HG02840 (cell line): ENCODE data around the gene ZDHHC1.

ENCODE experiments used
- ATAC-seq: cut with Tn5 transposase; IDR thresholded peaks from one replicate; pipeline ENCODE4 v1.9.1; 2021; ENCODE audit warnings: mild to moderate bottlenecking, moderate library complexity, moderate number of reproducible peaks; ENCODE audit not compliant: unreplicated experiment, low FRiP score

The ZDHHC1 gene

DNA sequence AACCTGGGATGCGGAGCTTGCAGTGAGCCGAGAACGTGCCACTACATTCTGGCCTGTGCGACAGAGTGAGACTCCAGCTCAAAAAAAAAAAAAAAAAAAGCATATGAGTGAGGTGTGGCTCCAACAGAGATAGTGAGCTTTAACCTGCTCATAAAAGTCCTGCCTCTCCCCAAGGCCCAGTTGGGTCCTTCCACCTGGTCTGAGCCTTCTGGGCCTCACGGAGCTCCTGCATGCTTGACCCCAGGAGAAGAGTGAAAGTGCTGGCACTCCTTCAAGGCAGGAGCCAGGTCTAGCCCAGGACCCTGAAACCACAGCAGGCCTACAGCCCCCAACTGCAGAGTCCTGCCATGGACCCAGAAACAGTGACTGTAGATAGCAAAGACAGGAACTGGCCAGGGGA lies 32.3 kb upstream of the ZDHHC1 start:
- no peak for ATAC-seq

DNA sequence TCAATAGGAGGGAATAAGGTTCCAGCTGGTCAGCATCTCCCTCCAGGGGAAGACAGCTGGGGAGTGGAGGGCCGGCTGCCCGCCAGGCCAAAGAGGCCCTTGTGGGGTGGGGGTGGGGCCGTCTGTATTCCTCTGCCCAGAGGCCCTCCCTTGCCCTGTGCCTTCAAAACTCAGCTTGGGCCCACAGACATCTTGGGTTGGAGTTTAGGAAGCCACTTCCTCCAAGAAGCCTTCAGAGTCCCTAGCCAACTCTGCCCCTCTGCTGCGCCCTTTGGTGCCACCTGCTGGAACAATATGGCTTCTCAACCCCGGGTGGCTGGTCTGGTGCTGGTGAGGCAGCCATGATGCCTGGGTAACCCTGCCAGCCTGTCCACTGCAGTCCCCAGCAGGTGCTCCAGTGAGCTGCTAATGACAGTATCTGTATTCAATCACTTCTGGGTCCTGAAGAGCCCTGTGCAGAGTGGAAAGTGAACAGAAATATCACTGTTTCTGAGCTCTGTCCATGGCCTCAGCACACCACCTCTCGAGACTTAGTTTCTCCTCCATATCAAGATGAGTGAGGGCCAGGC lies 31.3 kb upstream of the ZDHHC1 start:
- ATAC-seq = no peak

DNA sequence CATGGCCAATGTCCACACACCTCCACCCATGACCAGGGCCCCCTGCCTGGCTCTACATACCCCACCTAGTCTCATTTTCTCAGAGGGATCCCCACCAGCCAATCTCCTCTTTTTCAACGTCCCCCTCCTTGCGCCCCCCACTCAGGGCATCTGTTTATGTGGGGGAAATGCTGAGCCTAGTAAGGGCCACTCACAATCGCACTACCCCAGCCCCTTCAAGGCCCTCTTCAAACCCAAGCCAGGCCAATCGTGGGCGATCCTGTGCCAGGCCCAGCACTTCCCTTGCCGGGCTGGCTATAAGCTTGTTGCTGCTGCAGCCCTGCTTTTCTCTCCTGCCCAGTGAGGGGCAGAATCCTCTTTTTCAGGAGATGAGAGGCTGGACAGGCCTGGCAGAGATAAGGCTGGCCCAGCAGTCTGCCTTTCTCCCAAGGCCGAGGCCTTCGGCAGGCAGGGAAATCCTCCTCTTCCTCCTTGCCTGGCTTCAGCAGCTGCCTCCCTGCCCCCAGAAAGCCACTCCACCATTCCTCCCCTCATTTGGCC lies 30.8 kb upstream of the ZDHHC1 start:
- no peak for ATAC-seq

DNA sequence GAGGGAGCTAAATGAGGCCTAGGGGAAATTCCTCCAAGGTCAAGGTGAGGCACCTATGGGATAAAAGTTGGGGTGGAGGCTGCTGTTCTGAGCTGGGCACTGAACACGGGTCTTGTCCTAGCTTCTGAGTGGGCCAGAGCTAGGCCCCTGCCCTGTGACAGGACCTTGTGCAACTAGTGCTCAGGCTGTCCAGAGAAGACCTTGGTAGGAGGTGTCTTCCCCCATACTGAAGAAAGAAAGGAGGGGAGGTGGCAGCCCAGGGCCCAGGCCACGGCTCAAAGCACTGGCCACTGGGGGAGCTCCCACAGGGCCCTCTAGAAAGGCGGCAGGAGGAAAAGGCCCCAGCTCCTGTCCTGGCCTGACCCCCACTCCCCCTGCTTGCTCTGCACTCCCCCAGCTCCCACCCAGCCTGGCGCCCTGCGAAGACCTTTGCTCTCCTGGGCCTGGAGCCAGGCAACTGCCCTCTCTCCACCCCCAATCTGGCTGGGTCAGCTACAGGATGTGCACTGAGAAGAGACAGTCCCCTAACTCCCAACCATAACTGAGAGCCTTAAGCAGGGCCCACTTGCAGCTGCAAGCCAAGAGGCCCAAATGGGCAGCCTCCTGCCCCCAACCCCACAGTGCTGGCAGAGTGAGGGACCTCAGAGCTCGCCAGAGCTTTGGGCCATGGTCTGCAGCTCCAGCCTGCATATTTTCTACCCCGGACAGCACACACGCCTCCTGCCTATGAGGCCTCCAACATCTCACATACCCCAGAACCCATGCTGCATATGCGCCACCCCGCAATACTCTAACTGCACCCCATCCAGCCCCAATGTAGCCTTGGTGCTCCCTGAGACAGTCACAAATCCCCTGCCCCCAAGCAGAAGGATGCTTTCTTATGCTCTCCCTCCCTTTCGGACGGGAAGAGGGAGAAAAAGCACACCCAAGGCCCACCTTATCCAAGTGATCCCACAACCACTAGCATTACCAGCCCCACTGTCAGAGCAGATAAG lies 29.9 kb upstream of the ZDHHC1 start:
- ATAC-seq = no peak

DNA sequence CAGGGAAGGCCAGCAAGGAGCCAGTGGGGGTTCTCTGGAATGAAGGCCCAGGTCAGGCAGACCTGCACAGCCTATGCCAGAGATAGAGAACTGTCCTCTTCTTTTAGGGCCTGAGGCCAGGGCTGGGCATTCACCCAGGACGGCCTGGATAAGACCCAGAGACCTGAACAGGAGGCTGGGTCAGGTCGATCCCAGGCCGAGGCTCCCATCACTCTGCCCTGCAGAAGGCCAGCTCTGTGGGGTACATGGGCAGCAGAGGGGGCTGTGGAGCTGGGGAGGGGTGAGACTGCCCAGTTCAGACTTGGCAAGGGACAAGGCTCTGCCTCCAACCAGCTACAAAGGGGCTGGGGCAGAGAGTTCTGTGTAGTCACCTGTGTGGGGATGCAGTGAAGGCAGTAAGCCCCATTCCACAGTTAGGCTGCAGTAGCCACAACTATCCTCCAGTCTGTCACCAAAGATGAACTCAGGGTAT lies 29.2 kb upstream of the ZDHHC1 start:
- no peak for ATAC-seq

DNA sequence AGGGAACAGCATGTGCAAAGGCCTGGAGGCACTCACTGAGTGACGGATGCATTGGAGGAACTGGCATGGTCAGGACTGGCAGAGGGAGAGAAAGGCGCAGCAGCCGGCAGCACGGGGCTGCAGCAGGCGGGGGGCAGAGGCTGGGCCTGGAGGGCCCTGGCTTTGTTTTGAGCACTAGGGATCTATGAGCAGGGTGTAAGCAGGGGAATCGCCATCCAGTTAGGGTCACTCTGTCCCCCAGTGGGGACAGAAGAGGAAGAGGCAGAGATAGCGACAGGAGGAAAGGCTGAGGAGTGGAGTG lies 28.8 kb upstream of the ZDHHC1 start:
- no peak for ATAC-seq

DNA sequence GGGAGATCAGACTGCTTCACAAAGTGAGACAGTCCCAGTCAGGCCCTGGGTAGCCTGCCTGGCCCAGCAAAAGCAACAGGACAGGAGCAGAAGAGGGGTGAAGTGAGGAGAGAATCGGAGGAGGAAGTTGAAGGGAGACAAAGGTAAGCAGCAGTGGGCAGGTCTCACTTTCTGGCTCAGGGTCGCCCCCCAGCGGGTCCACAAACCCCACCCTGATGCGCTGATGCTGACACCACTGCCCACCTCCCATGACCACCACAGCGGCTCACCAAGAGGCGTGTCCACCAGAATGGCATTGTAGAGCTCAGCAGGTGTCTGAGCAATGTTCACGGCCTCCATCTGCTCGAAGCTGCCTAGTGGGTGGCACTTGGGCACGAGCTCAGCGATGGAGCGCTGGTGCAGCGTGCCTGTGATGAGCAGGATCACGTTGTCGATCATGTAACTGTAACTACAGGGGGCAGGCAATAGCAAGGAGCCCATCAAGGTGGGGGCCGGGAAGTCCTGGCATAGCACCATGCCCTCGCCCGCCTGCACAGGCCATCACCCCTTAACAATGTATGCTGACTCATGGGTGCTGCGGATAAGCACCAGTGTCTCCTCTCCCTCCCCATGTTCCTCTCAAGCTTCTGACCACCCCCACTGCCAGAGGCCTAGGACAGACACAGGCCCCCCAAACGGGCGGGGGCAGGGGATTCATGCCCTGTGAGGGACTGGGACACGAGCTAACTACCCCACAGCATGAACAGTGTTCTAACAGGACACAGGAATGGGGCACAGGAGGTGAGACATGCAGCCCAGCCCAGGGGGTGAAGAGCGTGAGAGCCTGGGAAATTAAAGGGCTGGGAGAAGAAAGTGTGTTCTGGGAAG lies 28.2 kb upstream of the ZDHHC1 start:
- no peak for ATAC-seq

DNA sequence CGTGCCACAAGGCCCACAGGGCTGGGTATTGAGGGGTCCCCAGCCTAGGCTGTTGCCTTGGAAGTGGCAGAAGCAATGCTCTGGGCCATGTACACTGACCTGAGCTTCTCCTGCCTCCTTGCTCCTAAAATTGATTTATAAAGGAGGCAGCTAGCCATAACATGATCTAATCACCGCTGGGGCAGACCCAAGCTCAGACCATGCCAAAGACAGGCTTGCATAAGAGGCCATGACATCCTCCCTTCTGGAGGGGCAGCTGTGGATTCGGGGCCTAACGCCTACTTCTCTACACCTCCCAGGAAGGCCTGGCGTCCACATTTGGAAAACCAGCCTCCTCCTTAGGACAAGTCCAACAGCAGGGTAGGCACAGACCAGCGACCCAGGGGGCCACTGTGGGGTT lies 27.0 kb upstream of the ZDHHC1 start:
- no peak for ATAC-seq

DNA sequence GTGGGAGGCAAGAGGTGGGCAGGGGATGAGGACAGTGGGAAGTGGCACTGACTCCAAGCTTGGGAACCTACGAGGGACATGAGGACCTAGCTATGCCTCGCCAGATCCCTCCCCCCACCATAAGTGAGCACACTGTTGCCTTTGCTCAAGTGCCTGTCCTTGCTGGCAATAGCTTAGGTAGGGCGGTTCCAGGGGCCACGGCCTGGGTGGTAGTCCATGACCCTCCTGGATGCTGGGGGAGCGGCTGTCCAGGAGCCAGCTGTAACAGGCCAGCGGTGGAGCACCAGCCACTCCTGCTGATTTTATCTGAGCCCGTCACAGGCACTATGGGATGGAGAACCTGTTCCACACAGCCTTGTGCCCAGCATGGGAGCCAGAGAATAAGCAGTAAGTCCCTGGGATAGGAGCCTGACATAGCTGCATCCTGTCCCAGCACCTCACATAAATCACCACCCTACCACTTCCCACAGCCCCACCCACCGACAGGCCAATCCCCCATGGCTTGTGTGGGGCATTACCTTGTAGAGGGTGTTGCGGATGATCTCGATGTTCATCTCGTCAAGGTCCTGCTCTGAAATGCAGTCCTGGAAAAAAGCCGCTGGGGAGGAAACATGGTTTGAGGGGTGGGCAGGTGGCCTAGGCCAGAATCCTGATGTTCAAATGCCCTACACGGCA lies 26.4 kb upstream of the ZDHHC1 start:
- ATAC-seq = no peak

DNA sequence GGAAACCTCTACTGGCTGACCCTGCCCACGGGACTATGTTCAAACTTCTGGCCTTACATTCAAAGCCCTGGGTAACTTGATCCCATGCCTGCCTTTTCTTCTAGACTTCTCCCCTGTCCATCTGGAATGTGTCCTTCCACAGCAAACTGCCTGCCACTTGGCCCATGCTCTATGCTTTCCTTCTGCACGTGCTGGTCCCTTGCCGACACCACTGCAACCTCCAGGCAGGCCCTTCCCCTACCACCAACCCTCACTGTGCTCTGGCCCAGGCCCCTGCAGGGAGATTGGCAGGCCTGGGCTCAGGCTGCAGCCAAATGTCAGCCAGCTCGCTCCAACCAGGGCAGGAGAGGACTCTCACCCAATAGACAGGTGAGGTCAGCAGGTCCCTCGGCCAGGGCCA lies 25.6 kb upstream of the ZDHHC1 start:
- ATAC-seq = no peak

DNA sequence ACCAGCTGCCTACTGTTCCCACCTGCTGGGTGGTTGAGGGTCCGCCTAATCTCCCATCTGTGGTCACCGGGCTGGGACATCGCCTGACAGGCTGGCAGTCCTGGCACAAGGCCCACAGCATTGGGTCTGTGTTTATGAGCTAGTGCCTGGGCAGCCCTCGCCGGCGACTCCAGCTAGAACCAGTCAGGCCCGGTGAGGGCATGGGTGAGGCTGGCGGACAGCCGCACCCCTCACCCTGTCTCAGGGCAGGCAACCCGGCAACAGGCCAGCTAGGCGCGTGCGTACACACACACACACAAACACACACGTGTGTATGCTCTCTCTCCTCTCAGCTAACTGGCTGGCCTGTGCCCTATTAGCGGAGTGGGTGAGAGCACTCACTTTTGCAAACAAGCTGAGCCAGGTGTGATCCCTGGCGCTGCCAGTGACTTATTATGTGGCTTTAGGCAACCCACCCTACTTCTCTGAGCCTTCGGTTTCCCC lies 25.0 kb upstream of the ZDHHC1 start:
- ATAC-seq = no peak

DNA sequence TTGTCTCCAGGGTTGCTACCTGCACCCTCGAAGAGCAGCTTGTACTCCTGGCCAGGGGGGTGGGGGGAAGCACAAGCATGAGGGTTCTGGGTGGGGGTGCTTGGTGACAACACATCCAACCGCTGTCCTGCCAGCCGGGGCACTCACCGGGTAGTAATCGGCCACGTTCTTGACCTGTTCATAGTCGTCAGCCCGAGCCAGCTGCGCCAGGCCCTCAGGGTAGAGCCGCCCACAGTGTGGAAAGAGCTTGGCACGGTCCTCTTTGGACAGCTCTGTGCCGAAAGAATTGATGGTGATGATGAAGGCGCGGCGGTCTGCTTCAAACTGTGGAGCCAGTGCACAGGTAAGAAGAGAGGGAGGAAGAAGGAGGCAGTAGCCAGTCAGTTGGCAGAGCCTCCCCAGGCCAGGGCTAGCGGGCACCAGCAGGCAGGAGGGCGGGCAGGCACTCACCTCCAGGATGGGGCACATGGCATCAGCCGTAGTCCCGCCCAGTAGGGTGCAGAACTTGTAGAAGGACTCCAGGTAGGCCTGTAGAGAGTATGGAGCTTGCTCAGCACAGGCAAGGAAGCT lies 22.6 kb upstream of the ZDHHC1 start:
- ATAC-seq = no peak

DNA sequence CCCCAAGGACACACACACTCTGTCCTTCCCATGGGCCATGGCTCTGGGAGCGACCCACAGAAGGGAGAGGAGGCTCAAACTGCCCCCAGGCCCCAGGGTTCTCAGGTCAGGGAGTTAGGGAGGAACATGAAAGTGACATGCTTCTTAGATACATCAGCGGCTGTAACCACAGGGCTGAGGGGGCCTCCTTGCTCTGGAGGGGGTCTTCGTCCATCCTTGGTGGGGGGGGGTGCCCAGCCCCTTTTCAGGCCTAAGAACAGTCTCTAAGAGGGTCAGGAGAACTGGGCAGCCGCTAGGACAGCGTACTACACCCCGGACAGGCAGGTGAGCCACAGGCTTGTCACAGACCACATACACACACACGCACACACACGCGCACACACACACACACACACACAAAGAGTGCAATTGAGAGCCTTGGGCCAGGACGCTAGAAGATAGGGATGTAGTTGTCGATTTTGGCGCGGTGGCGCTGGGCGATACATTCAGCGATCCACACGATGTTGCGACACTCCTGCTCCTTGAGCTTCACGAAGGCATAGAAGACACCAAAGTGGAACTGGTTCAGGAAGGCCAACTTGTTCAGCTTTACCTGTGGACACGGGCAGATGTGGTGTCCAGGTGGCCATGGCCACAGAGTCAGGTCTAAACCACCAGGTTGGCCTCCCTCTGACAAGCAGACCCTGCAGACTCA lies 22.0 kb upstream of the ZDHHC1 start:
- ATAC-seq = no peak

DNA sequence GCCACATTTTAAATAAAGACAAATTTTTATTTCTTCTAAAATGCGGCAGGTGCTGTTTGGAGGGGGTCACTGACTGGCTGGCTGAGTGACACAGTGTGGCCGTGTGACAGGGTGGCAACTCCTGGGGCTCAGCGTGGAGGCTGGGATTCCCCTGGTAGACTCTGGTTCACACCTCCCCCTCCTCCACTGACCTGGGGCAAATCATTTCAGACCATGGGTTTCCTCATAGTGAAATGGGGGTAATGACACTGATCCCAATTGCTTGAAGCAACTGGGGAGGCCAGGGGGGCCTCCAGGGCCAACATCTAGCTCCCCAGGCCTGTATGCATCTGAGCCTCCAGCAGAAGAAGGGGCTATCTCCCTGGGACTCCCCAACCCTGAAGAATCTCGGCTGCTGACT lies 21.2 kb upstream of the ZDHHC1 start:
- no peak for ATAC-seq

DNA sequence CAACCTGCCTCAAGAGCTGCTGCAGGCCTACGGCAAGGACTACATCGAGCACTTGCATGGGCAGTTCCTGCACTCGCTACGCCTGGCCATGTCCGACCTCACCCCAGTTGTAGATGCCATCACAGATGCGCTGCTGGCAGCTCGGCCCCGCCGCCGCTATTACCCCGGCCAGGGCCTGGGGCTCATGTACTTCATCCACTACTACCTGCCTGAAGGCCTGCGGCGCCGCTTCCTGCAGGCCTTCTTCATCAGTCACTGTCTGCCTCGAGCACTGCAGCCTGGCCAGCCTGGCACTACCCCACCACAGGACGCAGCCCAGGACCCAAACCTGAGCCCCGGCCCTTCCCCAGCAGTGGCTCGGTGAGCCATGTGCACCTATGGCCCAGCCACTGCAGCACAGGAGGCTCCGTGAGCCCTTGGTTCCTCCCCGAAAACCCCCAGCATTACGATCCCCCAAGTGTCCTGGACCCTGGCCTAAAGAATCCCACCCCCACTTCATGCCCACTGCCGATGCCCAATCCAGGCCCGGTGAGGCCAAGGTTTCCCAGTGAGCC lies 20.4 kb upstream of the ZDHHC1 start:
- ATAC-seq = no peak

DNA sequence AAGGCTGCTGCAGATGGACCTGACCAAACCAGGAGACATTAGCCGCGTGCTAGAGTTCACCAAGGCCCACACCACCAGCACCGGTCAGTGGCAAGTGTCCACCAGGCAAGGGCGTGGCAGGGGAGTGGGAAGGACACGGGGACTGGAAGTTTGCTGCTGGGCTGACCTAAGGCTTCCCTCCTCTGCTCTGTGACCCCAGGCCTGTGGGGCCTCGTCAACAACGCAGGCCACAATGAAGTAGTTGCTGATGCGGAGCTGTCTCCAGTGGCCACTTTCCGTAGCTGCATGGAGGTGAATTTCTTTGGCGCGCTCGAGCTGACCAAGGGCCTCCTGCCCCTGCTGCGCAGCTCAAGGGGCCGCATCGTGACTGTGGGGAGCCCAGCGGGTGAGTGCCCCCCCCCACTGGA lies 19.5 kb upstream of the ZDHHC1 start:
- no peak for ATAC-seq

DNA sequence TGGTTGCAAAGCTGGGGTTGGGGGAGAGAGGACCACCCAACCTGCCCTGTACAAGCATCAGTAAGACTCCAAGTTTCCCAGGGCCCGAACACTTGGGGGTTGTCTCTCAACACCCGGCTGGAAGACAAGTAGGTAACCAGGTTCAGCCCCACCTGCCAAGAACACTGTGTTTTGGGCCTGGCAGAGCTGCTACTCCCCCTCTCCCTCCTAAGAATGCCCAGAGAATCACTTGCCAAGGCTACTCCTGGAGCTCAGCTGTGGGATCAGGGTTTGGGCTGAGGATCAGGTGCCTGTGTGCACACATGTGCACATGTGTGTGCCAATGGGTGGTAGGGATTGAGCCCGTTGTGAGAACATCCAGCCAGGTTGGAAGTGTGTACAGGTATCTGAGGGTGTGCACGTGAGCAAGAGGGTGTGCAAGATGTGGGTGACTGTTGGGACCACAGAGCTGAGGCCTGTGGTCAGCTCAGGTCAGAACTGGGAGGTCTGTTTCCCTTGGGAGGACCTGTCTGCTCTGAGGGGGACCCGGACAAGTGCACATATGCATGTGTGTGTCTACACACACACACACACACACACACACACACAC lies 16.9 kb upstream of the ZDHHC1 start:
- ATAC-seq = no peak

DNA sequence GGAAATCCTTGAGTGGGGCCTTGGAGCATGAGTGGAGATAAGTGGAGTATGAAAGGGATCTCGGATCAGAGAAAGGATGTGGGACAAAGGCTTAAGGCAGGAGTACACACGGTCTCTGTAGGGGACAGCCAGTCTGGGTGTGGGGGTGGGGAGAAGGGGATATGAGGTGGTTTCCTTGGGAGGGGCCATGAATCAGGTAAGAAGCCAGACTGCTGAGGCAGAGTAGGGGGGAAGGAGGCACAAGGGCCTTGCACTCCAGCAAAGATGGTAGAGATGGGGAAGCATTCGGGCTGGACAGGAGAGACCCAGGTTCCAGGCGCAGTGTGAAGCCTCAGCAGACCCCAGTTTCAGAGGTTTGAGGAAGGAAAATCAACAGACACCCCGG lies 16.2 kb upstream of the ZDHHC1 start:
- ATAC-seq = no peak
